SIG-M5 treated with dmso at 0.1 percent for 504 hours (cell line): ENCODE data around the gene HSPB2.
"Not testable (repeated sequence)": the region's sequence is repeated elsewhere in the genome, so short reads cannot be mapped to it uniquely, and the experiment has no call there.

Experiments used
- DNase-seq: peaks from one replicate; lab custom pipeline; 2025; ENCODE audit not compliant: unreplicated experiment; lab: John Stamatoyannopoulos, UW

HSPB2 gene

GRCh38 chr11:111912535-111912934 is at the start of gene HSPB2:
Gene HSPB2, plus strand, starts transcription at chr11:111912734. Its CDS starts 96 bp downstream, at chr11:111912830.
- no peak for DNase-seq

DNA sequence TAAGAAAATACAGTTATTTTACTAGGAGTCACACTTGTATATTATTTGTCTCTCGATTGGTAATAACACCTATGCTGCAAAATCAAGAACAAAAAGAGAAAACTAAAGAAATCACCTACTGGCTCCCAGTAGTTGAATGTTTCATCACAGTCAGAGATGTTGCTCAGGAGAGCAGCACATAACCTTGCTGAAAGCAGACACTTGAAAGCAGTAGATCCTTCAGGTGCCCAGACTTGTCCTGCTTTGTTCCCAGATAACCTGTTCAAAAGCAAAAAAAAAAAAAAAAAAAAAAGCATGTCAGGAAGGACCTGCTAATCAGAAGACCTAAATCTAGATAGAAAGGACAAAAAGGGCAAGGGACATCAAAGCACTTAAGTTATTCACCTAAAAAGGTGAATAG is 42.4 kb upstream of the HSPB2 start:
- DNase-seq, result no peak

- DNase-seq, result peak; percentile 43
These were observed 42.0 kb upstream of the HSPB2 start for GRCh38 chr11:111870522-111870885.

- DNase-seq, result peak; percentile 44
These were observed 41.4 kb upstream of the HSPB2 start, which contains the start of gene ALG9 for GRCh38 chr11:111870886-111871692. Gene ALG9, minus strand, starts transcription at chr11:111871581. Its CDS starts 99 bp downstream, at chr11:111871482.

- no peak for DNase-seq
These were observed 40.8 kb upstream of the HSPB2 start for GRCh38 chr11:111871693-111872161.

GRCh38 chr11:111878385-111878848 is 34.1 kb upstream of the HSPB2 start:
- peak; percentile 39 for DNase-seq

DNA sequence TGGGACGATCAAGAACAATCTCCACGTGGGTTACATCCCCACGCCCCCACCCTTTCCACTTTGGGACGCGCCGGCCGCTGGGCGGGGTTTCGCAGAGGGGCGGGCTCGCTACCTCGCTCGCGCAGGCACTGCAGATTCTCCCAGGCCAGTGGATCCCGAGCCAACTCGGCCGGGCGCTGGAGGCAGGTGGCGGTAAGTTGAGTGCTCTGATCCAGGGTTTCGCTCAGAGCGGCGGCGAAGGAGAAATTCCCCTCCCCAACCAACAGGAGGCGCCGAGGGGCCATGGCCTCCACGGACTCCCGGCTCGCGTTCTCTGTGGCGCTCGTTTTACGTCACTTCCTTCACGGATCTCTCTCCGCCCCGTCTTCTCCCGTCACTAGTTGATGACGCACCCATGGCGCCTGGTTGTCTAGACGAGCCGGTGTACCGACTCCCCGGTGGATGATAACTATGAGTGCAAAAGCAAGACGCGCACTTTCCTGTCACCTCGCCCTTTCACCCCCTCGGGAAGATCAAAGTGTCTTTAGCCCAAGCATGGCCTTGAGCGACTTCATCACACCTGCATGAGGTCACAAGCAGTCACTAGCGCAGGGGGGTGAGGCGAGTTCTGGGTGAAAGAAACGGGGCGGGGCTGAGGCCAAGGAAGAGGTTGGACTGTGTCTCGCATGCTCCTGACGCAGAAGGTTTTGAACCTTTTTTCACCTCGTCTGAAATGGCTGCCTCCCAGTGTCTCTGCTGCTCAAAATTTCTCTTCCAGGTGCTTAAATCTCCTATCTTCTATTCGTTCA is 33.5 kb upstream of the HSPB2 start, which contains the start of the genes CFAP68 and FDXACB1:
Gene CFAP68 (plus strand): TSS at position 693 of the 788 bp plus-strand sequence. CDS start 20 bp downstream, at position 713.
Gene FDXACB1 (minus strand): TSS at position 317 of the 788 bp plus-strand sequence. CDS start 33 bp downstream, at position 284.
- DNase-seq, result peak; percentile 94

- DNase-seq, result no peak
These were observed 32.9 kb upstream of the HSPB2 start for GRCh38 chr11:111879637-111879960.

- DNase-seq, result no peak
These were observed 30.3 kb upstream of the HSPB2 start for GRCh38 chr11:111882202-111882601.

- not testable (repeated sequence) for DNase-seq
These were observed 27.5 kb upstream of the HSPB2 start for GRCh38 chr11:111885053-111885452.

DNA sequence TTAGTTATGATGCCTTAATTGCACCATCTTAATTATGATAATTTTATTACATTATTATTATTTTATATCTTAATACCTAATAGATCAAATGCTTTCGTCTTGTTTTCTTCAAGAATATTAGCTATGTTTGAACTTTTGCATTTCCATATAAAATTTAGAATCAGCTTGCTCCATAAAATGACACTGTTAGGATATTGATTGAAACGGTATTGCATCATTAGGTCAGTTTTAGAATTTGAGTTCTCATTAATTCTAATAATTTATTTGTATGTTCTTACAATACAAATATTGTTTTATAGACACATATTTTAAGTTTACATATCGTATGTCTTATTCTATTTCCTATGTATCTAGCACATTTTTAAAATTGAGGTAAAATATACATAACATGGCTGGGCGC is 26.5 kb upstream of the HSPB2 start:
- no peak for DNase-seq

DNA sequence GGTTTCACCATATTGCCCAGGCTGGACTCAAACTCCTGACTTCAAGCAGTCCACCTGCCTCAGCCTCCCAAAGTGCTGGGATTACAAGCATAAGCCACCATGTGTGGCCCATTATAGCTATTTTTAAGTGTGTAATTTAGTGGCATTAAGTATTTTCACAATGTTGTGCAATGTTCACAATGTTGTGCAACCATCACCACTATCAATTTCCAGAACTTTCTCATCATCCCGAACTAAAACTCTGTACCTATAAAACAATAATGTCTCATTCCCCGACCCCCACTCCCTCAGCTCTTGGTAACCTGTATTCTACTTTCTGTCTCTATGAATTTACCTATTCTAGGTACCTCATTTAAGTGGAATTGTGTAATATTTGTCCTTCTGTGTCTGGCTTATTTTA is 25.7 kb upstream of the HSPB2 start:
- DNase-seq, result no peak

GRCh38 chr11:111905411-111905810 is 7.1 kb upstream of the HSPB2 start:
- DNase-seq, result no peak

DNA sequence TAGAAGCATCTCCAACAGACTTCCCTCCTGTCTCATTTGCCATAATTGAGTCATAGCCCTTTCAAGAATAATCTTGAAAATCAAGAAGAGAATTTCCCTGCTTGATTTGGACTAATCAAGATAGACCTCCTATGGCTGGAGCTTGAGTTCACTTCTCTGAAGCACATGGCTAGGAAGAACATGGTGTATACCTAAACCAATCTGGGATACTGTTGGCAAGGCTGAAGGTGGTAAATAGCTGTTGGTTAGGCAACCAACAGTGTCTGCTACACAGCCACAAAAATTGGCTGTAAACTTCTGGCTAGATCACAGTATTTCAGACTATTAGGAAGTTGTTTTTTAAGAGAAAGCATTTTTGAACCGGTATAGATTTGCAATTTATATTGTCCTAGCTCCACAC is 5.9 kb upstream of the HSPB2 start:
- DNase-seq, result no peak

DNA sequence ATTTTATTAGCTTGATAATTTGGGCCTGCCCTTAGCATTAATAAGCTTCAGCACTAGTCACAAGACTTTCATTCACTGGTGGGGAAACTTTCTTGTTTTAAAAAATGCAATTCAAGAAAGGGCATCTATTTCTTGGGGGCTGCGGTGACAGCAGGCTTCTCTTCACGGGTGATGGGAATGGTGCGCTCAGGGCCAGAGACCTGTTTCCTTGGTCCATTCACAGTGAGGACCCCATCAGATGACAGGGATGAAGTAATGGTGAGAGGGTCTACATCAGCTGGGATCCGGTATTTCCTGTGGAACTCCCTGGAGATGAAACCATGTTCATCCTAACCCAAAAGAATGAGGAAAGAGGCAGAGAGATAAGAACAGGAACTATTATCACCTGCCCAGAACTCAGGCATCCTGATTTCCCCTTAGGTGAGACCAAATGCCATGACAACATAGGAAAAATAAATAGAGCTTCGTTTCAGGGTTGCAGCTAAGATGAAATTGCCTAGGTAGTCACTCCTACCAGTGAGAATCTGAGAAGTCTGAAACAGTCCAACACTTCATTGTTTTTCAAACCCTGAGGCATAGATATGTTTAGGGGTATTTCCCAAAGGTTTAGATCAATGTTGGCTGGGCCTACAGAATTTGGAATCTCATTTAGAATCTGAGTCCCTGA is 3.8 kb upstream of the HSPB2 start:
- no peak for DNase-seq

DNA sequence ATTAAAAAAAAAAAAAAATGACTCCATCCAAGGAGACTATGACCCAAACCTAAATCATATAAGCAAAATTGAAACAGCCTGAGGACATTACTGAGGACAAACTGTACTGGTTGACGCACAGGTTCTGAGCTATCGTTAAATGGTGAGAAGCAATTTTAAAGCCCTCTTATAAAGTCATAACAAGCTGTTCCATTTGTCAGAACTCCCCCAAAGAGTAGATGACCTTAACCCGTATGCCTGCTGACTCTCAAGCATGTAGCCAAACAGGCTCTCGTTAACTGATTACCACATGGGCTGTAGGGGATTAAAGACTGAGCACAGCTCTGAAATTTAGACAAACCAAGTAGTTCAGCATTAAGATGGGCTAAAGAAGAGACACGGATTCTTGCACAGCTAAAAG is 3.2 kb upstream of the HSPB2 start:
- no peak for DNase-seq

DNA sequence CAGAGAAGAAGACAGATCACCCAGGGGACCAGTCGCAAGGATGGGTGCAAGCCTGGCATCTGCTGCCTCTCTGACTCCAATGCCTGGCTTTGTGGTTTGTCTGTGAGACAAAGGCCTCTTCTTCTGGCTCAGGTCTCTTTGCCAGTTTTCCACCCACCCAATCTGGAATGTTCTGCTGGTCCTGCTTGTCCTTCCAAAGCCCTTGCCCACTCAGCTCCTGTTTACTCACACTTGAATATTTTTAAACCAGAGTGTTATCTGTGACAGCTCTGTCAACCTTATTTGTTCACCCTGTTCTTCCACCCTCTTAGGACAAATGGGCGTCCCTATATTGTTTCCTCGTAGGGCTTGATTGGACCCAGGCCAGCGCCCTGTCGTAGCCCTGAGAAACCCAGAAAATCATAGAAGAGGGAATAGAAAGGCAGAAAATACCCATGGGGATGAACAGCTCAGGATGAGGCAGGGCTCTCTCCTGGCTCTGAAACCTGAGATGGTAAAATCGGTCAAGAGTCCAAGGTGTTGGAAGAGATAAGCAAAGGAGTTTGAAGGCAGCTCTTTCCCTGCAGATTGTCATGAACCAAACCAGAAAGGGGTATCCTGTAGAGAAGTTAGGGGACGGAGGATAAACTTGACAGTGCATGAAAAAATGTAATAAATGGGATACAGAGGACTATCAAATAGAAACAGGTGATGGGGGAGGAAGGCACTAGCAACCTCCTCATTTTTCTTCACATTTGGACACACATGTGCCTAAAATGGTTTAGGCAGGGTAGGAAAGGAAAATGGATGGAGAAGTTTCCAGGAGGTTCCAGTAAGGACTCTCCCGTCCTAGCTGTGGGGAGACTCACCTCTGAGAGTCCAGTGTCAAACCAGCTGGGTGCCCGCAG is 1.6 kb upstream of the HSPB2 start:
- no peak for DNase-seq

DNA sequence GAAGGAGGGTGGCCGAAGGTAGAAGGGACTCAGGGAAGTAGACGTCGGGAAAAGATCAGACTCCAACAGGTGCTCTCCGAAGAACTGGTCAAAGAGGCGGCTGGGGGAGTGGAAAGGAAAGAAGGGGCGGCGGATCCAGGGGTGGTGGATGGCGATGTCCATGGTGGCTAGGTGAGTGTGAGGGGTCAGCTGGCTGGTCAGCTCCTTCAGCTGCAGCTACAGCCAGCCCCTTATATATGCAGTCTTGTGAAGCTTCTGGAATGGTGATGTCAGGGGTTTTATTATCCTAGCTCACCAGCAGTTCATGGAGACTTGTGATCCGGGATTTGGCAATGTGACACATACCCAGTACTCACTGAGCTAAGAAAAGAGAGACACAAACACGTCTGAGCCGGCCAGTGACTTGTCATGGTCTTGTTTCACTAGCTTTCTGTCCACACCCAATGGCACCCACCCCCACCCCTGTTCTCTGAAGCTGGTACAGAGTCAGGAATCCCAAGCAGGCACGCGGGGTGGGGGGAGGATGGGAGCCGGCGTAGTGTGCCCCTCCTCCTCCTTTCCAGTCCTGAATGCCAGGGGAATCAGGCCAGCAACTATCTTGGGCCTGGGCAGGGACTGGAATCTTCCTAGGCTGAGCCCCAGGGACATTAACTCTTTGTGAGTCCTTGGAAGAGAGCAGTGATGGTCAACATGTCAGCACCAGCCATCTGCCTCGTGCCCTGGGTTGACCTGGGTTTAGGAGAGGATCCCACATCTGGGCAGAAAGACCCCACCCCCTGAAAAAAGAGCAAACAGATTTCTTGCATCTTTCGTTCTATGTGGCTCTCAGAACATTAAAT is 752 bp upstream of the HSPB2 start, which contains the start of gene CRYAB:
Gene CRYAB (minus strand): TSS at position 208 of the 839 bp plus-strand sequence. CDS start 46 bp downstream, at position 162.
- DNase-seq, result no peak
